Liver (tissue), 9 donors: ENCODE measurements around the gene CTPS1. TPM values are rescaled to one million over a fixed set of nuclear protein-coding genes. Genes with fewer than 3 reads are reported as not detected.

ENCODE experiments used
- DNase-seq: peaks from one replicate; pipeline ENCODE4 v3.0.0-alpha.2; 2017; ENCODE audit warnings: low spot score
- H3K27ac ChIP-seq, 2 donors: one replicate each; pipeline ENCODE4 v1.7.0; 2013; ENCODE audit warnings: inconsistent platforms in 2 of 2, low read length in 2 of 2, control low read depth in 1 of 2, low read depth in 1 of 2, mild to moderate bottlenecking in 1 of 2
- H3K27me3 ChIP-seq, 4 donors: one replicate each; pipeline versions ENCODE4 v1.6.1 to v1.7.0; 2013; ENCODE audit warnings: low read length in 3 of 4, inconsistent platforms in 1 of 4, mild to moderate bottlenecking in 1 of 4, moderate library complexity in 1 of 4; ENCODE audit not compliant: control insufficient read depth in 4 of 4, insufficient read depth in 4 of 4
- H3K36me3 ChIP-seq, 4 donors: one replicate each; pipeline versions ENCODE4 v1.6.1 to v1.7.0; 2013; ENCODE audit warnings: low read length in 3 of 4, mild to moderate bottlenecking in 3 of 4, low read depth in 1 of 4, moderate library complexity in 1 of 4; ENCODE audit not compliant: control insufficient read depth in 4 of 4, insufficient read depth in 3 of 4
- H3K4me1 ChIP-seq, 4 donors: one replicate each; pipeline versions ENCODE4 v1.6.1 to v1.7.0; 2013; ENCODE audit warnings: low read length in 3 of 4, mild to moderate bottlenecking in 3 of 4, moderate library complexity in 1 of 4; ENCODE audit not compliant: control insufficient read depth in 4 of 4, insufficient read depth in 4 of 4
- H3K4me3 ChIP-seq, 3 donors: one replicate each; pipeline versions ENCODE4 v1.6.1 to v1.7.0; 2013; ENCODE audit warnings: low read length in 3 of 3, control low read depth in 1 of 3, low read depth in 1 of 3, mild to moderate bottlenecking in 1 of 3
- H3K9ac ChIP-seq, 2 donors: one replicate each; pipeline ENCODE4 v1.7.0; 2013; ENCODE audit warnings: low read length in 2 of 2, mild to moderate bottlenecking in 2 of 2, moderate library complexity in 2 of 2, control low read depth in 1 of 2, low read depth in 1 of 2
- H3K9me3 ChIP-seq, 4 donors: one replicate each; pipeline versions ENCODE4 v1.6.1 to v1.7.0; 2013; ENCODE audit warnings: low read length in 3 of 4; ENCODE audit not compliant: control insufficient read depth in 4 of 4
- EGR1 ChIP-seq, 2 donors: IDR thresholded peaks; 2 replicates each; pipeline ENCODE4 v1.6.1; 2016 to 2018; ENCODE audit warnings: antibody characterized with exemption in 2 of 2, low read depth in 2 of 2
- FOXA1 ChIP-seq: IDR thresholded peaks from 2 replicates; pipeline ENCODE4 v1.6.1; 2016; ENCODE audit warnings: antibody characterized with exemption
- FOXA2 ChIP-seq: IDR thresholded peaks from 2 replicates; pipeline ENCODE4 v1.6.1; 2016; ENCODE audit warnings: antibody characterized with exemption
- HNF4A ChIP-seq, 2 donors: conservative IDR thresholded peaks; 2 replicates each; pipeline ENCODE4 v1.6.1; 2016; ENCODE audit warnings: antibody characterized with exemption in 2 of 2, mild to moderate bottlenecking in 2 of 2
- HNF4G ChIP-seq: IDR thresholded peaks from 2 replicates; pipeline ENCODE4 v1.6.1; 2016; ENCODE audit warnings: antibody characterized with exemption
- JUND ChIP-seq, 2 donors: IDR thresholded peaks; 2 replicates each; pipeline ENCODE4 v1.6.1; 2016; ENCODE audit warnings: antibody characterized with exemption in 2 of 2
- NR2F2 ChIP-seq: IDR thresholded peaks from 2 replicates; pipeline ENCODE4 v1.6.1; 2016; ENCODE audit warnings: antibody characterized with exemption
- RAD21 ChIP-seq, 2 donors: IDR thresholded peaks; 2 replicates each; pipeline ENCODE4 v1.6.1; 2016; ENCODE audit warnings: antibody characterized with exemption in 2 of 2, mild to moderate bottlenecking in 2 of 2
- REST ChIP-seq: IDR thresholded peaks from 2 replicates; pipeline ENCODE4 v1.6.1; 2016; ENCODE audit warnings: antibody characterized with exemption, mild to moderate bottlenecking
- RXRA ChIP-seq, 2 donors: IDR thresholded peaks; 2 replicates each; pipeline ENCODE4 v1.6.1; 2017 to 2018; ENCODE audit warnings: antibody characterized with exemption in 2 of 2, mild to moderate bottlenecking in 1 of 2
- SP1 ChIP-seq: IDR thresholded peaks from 2 replicates; pipeline ENCODE4 v1.6.1; 2018; ENCODE audit warnings: antibody characterized with exemption, mild to moderate bottlenecking
- TAF1 ChIP-seq: conservative IDR thresholded peaks from 2 replicates; pipeline ENCODE4 v1.6.1; 2016; ENCODE audit warnings: antibody characterized with exemption, mild to moderate bottlenecking
- ZBTB33 ChIP-seq: IDR thresholded peaks from 2 replicates; pipeline ENCODE4 v1.6.1; 2016; ENCODE audit warnings: antibody characterized with exemption
- WGBS: extraction: QIAGEN DNeasy Blood & Tissue Kit; methylation state at CpG from one replicate; pipeline ENCODE4 v1.1.7; 2013; 5-methylcytosine and 5-hydroxymethylcytosine counted together
- polyA plus RNA-seq, 2 donors: library from polyadenylated mRNA; stranded (reverse) in 1 of 2; unstranded in 1 of 2; fragments of 200-250 nt in 1 of 2; fragments of >200 nt in 1 of 2; fragmentation: Nextera tagmentation in 1 of 2; extraction: Ambion mirVana in 1 of 2; gene quantifications; one replicate each; pipeline versions ENCODE4 v1.2.1 to v1.2.3, GENCODE V29; 2013 to 2015
- total RNA-seq, 2 donors: library from RNA; depleted of rRNA; stranded (reverse); fragments of >200 nt; gene quantifications; one replicate each; pipeline ENCODE4 v1.2.3, GENCODE V29; 2014
- donor health status: healthy.
- donor health status: healthy.
- donor health status: healthy.
- donor health status: healthy.
- donor health status: healthy.

Gene CTPS1
- total and polyA plus RNA-seq, 4 donors: 13.6 to 46.9 (median 19.8) TPM

GRCh38 chr1:41048540-41048939 lies 69.0 kb downstream of the CTPS1 start (continued):
- no peak for TF ChIP-seq REST
- no peak for TF ChIP-seq JUND (IDR thresholded peaks at IDR 0.05)
- TF ChIP-seq SP1: no peak
- TF ChIP-seq RXRA (IDR thresholded peaks at IDR 0.05): no peak
- no peak for TF ChIP-seq TAF1

DNA sequence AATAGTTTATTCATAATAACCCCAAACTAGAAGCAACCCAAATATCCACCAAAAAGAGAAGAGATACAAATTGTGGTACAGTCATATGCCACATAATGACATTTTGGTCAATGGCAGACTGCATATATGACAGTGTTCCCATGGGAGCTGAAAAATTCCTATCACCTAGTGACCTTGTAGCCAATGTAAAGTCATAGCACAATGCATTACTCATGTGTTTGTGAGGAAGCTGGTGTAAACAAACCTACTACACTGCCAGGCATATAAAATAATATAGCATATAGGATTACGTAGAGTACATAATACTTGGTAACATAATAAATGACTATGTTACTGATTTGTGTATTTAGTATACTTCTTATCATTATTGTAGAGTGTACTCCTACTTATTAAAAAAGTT lies 71.5 kb downstream of the CTPS1 start:
- H3K9me3 ChIP-seq: no peaks in the 10 kb centered on the region
- TF ChIP-seq TAF1 (no peak), SP1 (no peak), ZBTB33 (no peak), REST (no peak), FOXA2 (no peak), HNF4A (conservative IDR thresholded peaks at IDR 0.05) (no peak), RAD21 (IDR thresholded peaks at IDR 0.05) (no peak), HNF4G (no peak), NR2F2 (no peak), FOXA1 (no peak)
- H3K27ac ChIP-seq: no peak overlapping the region
- no peaks in the 10 kb centered on the region for H3K27me3 ChIP-seq
- WGBS: 93% methylated on average over 1 of the region's 1 CpG
- H3K36me3 ChIP-seq: peaks cover 2 to 26% (median 7%) of the 10 kb centered on the region in 4 donors
- no peak overlapping the region for H3K9ac ChIP-seq
- DNase-seq: no peak
- peaks cover 4 to 8% (median 5%) of the 10 kb centered on the region in 4 donors for H3K4me1 ChIP-seq
- no peak overlapping the region for H3K4me3 ChIP-seq

- H3K27me3 ChIP-seq: no peaks in the 10 kb centered on the region
- WGBS: 77% methylated on average over 2 of the region's 2 CpGs
- no peak overlapping the region for H3K4me3 ChIP-seq
- no peak overlapping the region for H3K9ac ChIP-seq
- TF ChIP-seq REST (no peak), EGR1 (IDR thresholded peaks at IDR 0.05; ENCODE audit: low read depth in 2 of 2) (no peak), HNF4G (no peak), FOXA2 (no peak), HNF4A (conservative IDR thresholded peaks at IDR 0.05) (no peak), RAD21 (IDR thresholded peaks at IDR 0.05) (no peak)
- peaks cover 2 to 24% (median 7%) of the 10 kb centered on the region in 4 donors for H3K36me3 ChIP-seq
- H3K9me3 ChIP-seq: no peaks in the 10 kb centered on the region
- no peaks in the 10 kb centered on the region for H3K4me1 ChIP-seq
- DNase-seq: no peak
- H3K27ac ChIP-seq: no peak overlapping the region
These were observed 73.8 kb downstream of the CTPS1 start for GRCh38 chr1:41053316-41053715.
